NB4 (cell line): ENCODE measurements around the gene ENDOU.

ENCODE experiments used
- MYC ChIP-seq: IDR thresholded peaks from 2 replicates; pipeline ENCODE4 v1.6.1; 2011; ENCODE audit warnings: low read depth, low read length
- POLR2A ChIP-seq: IDR thresholded peaks from 2 replicates; pipeline ENCODE4 v1.6.1; 2011; ENCODE audit warnings: mild to moderate bottlenecking; ENCODE audit not compliant: insufficient read length; ENCODE audit errors: extremely low read depth
- TF ChIP-seq, protein P1 (sequence below): IDR thresholded peaks from one replicate; pipeline ENCODE4 v1.5.1; 2012; ENCODE audit warnings: low read depth, low read length

DNA sequence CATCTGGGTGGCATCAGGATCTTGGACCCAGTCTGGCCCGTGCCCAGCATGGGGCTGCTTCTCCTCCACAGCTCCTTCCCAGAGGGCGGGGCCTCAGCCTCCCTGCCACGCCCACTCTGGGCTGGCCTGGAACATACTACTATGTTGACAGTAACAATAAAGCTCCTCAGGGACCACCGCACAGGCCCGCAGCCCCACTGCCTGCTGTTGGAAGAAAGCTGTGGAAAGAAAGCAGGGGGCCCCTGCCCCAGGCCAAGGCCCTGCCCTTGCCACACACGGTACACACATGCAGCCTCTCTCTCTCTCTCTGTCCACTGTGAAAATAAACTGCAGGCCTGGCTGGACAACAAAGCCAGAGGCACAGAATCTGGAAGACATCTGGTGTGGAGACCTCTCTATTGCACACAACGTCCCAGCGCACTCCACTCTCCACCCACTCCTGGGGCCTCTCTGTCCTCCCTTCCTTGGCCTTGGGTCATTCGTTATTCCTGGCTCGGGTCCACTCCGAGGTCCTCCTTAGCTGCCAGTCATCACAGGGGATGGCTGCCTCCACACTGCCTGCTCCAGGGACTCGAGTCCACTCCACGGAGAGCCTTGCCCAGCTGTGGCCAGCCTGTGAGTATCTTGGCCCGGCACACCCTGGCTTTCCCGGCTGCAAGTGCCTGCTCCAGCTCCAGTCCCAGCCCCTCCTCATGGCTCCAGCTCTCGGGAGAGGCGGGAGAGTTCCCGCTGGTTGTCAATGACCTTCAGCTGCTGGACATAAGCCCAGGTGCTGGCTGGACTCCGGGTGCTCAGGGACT is 11.8 kb upstream of the ENDOU start:
- TF ChIP-seq, protein P1, sequence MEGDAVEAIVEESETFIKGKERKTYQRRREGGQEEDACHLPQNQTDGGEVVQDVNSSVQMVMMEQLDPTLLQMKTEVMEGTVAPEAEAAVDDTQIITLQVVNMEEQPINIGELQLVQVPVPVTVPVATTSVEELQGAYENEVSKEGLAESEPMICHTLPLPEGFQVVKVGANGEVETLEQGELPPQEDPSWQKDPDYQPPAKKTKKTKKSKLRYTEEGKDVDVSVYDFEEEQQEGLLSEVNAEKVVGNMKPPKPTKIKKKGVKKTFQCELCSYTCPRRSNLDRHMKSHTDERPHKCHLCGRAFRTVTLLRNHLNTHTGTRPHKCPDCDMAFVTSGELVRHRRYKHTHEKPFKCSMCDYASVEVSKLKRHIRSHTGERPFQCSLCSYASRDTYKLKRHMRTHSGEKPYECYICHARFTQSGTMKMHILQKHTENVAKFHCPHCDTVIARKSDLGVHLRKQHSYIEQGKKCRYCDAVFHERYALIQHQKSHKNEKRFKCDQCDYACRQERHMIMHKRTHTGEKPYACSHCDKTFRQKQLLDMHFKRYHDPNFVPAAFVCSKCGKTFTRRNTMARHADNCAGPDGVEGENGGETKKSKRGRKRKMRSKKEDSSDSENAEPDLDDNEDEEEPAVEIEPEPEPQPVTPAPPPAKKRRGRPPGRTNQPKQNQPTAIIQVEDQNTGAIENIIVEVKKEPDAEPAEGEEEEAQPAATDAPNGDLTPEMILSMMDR: no peak
- no peak for TF ChIP-seq MYC
- no peak for TF ChIP-seq POLR2A
